ENCODE data around the gene WNT1. TPM values are rescaled to one million over a fixed set of nuclear protein-coding genes. Genes with fewer than 3 reads are reported as not detected.

The WNT1 gene
- total RNA-seq, 1 experiment from 2014 or later: not detected

GRCh38 chr12:48979602-48980388 is 1.7 kb downstream of the WNT1 start:
- no peak overlapping the region for H2BK120ac ChIP-seq (ENCODE audit: low read depth, low read length, poor library complexity, severe bottlenecking)
- no peaks in the 10 kb centered on the region for H3K79me1 ChIP-seq (ENCODE audit: insufficient read depth, low read depth, low read length, poor library complexity, severe bottlenecking)
- H4K91ac ChIP-seq (ENCODE audit: insufficient read length, low read depth, low read length): no peak overlapping the region
- peaks cover 15% of the 10 kb centered on the region for H3K23me2 ChIP-seq (ENCODE audit: insufficient read length, low read depth, low read length, poor library complexity, severe bottlenecking)
- H3K9me3 Mint-ChIP-seq: peaks cover 3 to 9% of the 10 kb centered on the region in 2 experiments; a peak in 4 of 5 replicates
- no peak overlapping the region for H2BK15ac ChIP-seq (ENCODE audit: low read depth, low read length)
- no peak overlapping the region for H2BK5ac ChIP-seq (ENCODE audit: insufficient read length, low read length)
- no peak overlapping the region for H2BK12ac ChIP-seq (ENCODE audit: insufficient read length, low read depth, low read length)
- no peak overlapping the region for H3K9ac ChIP-seq (ENCODE audit: extremely low read depth, insufficient read length, low read length)
- H3K27ac Mint-ChIP-seq: no peak overlapping the region
- H2BK20ac ChIP-seq (ENCODE audit: low read depth, low read length, poor library complexity, severe bottlenecking): no peak overlapping the region
- no peak for TF ChIP-seq CTCF (conservative IDR thresholded peaks at IDR 0.05)
- H3K27ac ChIP-seq (ENCODE audit: insufficient read length, low read depth, low read length): no peak overlapping the region
- H3K4me2 ChIP-seq (ENCODE audit: insufficient read depth, insufficient read length, low read length): peak overlapping the region; percentile 30
- no peak overlapping the region for H4K8ac ChIP-seq (replicated peaks; ENCODE audit: insufficient read length, low read depth, low read length)
- H3K27me3 Mint-ChIP-seq (ENCODE audit: low read depth): peaks cover 99% of the 10 kb centered on the region
- H3T11ph ChIP-seq (ENCODE audit: low read length): no peak overlapping the region
- H2AFZ ChIP-seq (ENCODE audit: low read length): no peak overlapping the region
- no CpG with 5 or more reads among the region's 55 CpGs for whole genome bisulfite sequencing (ENCODE audit: extremely low coverage, insufficient read length, low lambda C conversion rate)
- H3K27me3 ChIP-seq (ENCODE audit: insufficient read depth, low read length): peaks cover 91% of the 10 kb centered on the region
- no peaks in the 10 kb centered on the region; the same call in 1 of the 2 replicates for H3K4me1 ChIP-seq (ENCODE audit: insufficient read depth, low read length)
- H3K4me3 Mint-ChIP-seq: peak overlapping the region; percentile 49 to 75
- H3K9me3 ChIP-seq (ENCODE audit: control insufficient read depth, low read depth, low read length): no peaks in the 10 kb centered on the region
- H3K79me2 ChIP-seq (ENCODE audit: insufficient read depth, low read length): no peaks in the 10 kb centered on the region
- no peak overlapping the region for H3K14ac ChIP-seq (ENCODE audit: insufficient read depth, low read length)
- no peak overlapping the region for H4K5ac ChIP-seq (ENCODE audit: insufficient read length, low read depth, low read length)
- no peak overlapping the region for H3K23ac ChIP-seq (ENCODE audit: insufficient read length, low read depth, low read length)
- H3K18ac ChIP-seq (ENCODE audit: insufficient read length, low read depth, low read length): no peak overlapping the region
- no peaks in the 10 kb centered on the region; a peak in 1 of 7 replicates for H3K36me3 Mint-ChIP-seq (ENCODE audit: insufficient read depth in 1 of 3, low read depth in 3 of 3)
- no peak overlapping the region for H3K4ac ChIP-seq (ENCODE audit: low read depth, low read length)
- no peak overlapping the region for H2AK5ac ChIP-seq (ENCODE audit: insufficient read length, low read length)
- H3K56ac ChIP-seq (ENCODE audit: insufficient read length, low read depth, low read length): no peak overlapping the region
- peaks cover 25 to 37% of the 10 kb centered on the region in 2 experiments for H3K4me1 Mint-ChIP-seq
- no peaks in the 10 kb centered on the region for H4K20me1 ChIP-seq (ENCODE audit: control insufficient read depth, insufficient read depth, insufficient read length)
- peak; percentile 58 for DNase-seq

All from H9 (cell line).